Lower leg skin (tissue), 3 donors: ENCODE results near the gene DUOXA1.
"Not testable (repeated sequence)": the region's sequence is repeated elsewhere in the genome, so short reads cannot be mapped to it uniquely, and the experiment has no call there.

Experiments
- CTCF ChIP-seq, 3 donors: fragments of 450-650 bp; IDR thresholded peaks; one replicate each; pipeline ENCODE4 v1.5.1; 2016; ENCODE audit warnings: antibody characterized with exemption in 3 of 3, mild to moderate bottlenecking in 3 of 3, moderate library complexity in 2 of 3
- POLR2A ChIP-seq, 2 donors: fragments of 450-650 bp; IDR thresholded peaks; one replicate each; pipeline ENCODE4 v1.6.1; 2016 to 2017; ENCODE audit warnings: antibody characterized with exemption in 2 of 2, mild to moderate bottlenecking in 1 of 2, moderate library complexity in 1 of 2

DNA sequence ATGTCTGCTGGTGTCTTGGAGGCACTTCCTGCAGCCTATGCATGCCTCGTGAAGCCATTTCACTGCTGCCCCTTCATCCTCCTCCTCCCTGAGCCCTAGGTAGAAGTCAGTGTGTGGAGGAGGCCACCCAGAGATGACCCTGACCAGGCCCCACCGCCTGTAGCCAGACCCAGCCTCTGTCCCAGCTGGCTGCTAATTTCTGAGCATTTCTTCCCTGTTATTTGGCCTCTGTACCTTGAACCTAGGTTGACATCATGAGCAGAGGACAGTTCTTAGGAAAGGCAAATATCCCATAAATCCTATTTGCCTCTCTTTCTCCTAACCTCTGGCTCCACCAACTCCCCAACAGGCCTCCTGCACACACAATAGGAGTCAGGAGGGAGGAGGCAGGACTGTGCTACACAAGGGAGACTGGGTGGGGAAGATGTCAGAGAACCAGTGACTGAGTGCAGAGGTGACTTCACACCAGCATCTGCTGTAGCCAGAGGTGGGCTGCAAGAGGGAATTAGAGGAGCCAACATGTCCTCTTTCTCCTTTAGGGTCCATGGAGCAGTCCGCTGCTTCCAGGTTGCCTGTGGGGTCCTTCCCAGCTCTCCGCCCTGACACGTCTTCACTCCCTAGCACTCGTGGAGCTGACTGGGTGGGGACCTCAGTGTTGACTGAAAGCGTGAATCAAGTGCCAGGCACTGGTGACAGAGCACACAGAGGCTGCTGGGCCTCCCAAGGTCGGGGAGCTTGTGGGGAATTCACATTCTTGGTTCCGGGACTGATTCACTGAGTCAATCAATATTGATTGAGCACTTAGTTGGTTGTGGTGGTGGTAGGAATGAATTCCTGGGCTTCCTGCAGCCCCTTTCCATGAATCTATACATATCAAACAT, 54.0 kb downstream of the DUOXA1 start:
- TF ChIP-seq POLR2A, CTCF (IDR thresholded peaks at IDR 0.05): not testable (repeated sequence)
